Right lobe of liver (tissue), 4 donors: ENCODE data around the gene MCTP2.

Source experiments
- POLR2A ChIP-seq: fragments of 450-650 bp; IDR thresholded peaks from one replicate; pipeline ENCODE4 v1.6.1; 2017; ENCODE audit warnings: antibody characterized with exemption, mild to moderate bottlenecking
- TF ChIP-seq, protein P1 (sequence below), 4 donors: fragments of 200-600 bp in 3 of 4; fragments of 450-650 bp in 1 of 4; IDR thresholded peaks; one replicate each; pipeline versions ENCODE4 v1.5.1 to v1.8.0; 2016 to 2022; ENCODE audit warnings: antibody characterized with exemption in 4 of 4, mild to moderate bottlenecking in 2 of 4
- donor health status: DM: no; HTN: no; CAD: no.
- donor health status: DM: no; HTN: no; CAD: no.
- donor health status: DM: no; HTN: yes; CAD: no.

- TF ChIP-seq, protein P1, sequence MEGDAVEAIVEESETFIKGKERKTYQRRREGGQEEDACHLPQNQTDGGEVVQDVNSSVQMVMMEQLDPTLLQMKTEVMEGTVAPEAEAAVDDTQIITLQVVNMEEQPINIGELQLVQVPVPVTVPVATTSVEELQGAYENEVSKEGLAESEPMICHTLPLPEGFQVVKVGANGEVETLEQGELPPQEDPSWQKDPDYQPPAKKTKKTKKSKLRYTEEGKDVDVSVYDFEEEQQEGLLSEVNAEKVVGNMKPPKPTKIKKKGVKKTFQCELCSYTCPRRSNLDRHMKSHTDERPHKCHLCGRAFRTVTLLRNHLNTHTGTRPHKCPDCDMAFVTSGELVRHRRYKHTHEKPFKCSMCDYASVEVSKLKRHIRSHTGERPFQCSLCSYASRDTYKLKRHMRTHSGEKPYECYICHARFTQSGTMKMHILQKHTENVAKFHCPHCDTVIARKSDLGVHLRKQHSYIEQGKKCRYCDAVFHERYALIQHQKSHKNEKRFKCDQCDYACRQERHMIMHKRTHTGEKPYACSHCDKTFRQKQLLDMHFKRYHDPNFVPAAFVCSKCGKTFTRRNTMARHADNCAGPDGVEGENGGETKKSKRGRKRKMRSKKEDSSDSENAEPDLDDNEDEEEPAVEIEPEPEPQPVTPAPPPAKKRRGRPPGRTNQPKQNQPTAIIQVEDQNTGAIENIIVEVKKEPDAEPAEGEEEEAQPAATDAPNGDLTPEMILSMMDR (IDR thresholded peaks at IDR 0.05): no peak
- no peak for TF ChIP-seq POLR2A
These were observed 904 bp upstream of the MCTP2 start for GRCh38 chr15:94230431-94230882.
